ENCODE results near the gene LRRC7. TPM values are rescaled to one million over a fixed set of nuclear protein-coding genes. Genes with fewer than 3 reads are reported as not detected.

Gene LRRC7
- total and polyA plus RNA-seq, 2 of the 13 experiments (the other 11 are each of a cell fraction or from before 2014, with no cell fraction given) = not detected

DNA sequence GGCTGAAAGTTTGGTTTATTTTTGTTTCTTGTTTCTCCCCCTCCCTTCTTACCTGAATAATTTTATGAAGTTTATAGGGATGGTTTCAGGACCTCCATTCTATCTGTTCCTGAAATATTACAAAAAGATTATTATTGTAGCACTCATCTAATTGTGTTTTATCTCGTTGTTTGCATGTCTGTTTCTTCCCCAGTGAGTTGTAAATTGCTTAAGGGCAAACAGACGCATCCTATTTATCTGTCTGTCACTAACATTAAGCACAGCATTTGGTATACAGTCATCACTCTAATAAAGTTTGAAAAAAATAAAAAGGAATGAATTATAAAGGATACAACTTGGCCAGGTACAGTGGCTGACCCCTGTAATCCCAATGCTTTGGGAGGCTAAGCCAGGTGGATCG, 123.5 kb downstream of the LRRC7 start:
- Histone ChIP-seq H3K9me3 (ENCODE audit: low read length) (no peaks in the 10 kb centered on the region; the same call in 1 of the 2 replicates), H3K4me2 (ENCODE audit: low read depth, low read length) (no peak overlapping the region), H4K20me1 (ENCODE audit: insufficient read depth, low read length) (no peaks in the 10 kb centered on the region), H3K4me3 (replicated peaks in 1 of 3; ENCODE audit: insufficient read depth in 1 of 3, low read depth in 2 of 3, low read length in 3 of 3) (no peak overlapping the region), H3K27me3 (ENCODE audit: control insufficient read depth in 1 of 2, insufficient read depth in 2 of 2, low read length in 2 of 2) (no peaks in the 10 kb centered on the region), H3K79me2 (ENCODE audit: insufficient read depth, low read length) (no peaks in the 10 kb centered on the region), H3K27ac (ENCODE audit: extremely low read length, insufficient read depth, low read length) (no peak overlapping the region), H3K9ac (ENCODE audit: insufficient read depth, low read depth, low read length) (no peak overlapping the region), H2AFZ (ENCODE audit: low read length) (no peak overlapping the region), H3K36me3 (replicated peaks in 1 of 2; ENCODE audit: control insufficient read depth in 1 of 2, insufficient read depth in 2 of 2, low read length in 2 of 2) (no peaks in the 10 kb centered on the region), H3K4me1 (ENCODE audit: insufficient read depth, low read length) (no peaks in the 10 kb centered on the region)
- intact Hi-C loops (cut with micrococcal nuclease; ENCODE audit: unreplicated experiment) (no loop called here), in situ Hi-C loops (cut with HindIII; ENCODE audit: extremely low pct_ligation_motif_present, low pct_unique_long_range_greater_than_20kb) (no loop called here)
- no peak for DNase-seq (ENCODE audit: low spot score)
- ATAC-seq = no peak
- no TSS peak for BruUV-seq (replicated peaks)
- WGBS (ENCODE audit: low lambda C conversion rate) = 4% methylated on average over 3 of the region's 3 CpGs
- FAIRE-seq = no peak
- ChIA-PET CTCF (ENCODE audit: low intra/inter-chr PET ratio, low total read pairs) (no interaction called here), POLR2A (no interaction called here)
- TF ChIP-seq, protein P1, sequence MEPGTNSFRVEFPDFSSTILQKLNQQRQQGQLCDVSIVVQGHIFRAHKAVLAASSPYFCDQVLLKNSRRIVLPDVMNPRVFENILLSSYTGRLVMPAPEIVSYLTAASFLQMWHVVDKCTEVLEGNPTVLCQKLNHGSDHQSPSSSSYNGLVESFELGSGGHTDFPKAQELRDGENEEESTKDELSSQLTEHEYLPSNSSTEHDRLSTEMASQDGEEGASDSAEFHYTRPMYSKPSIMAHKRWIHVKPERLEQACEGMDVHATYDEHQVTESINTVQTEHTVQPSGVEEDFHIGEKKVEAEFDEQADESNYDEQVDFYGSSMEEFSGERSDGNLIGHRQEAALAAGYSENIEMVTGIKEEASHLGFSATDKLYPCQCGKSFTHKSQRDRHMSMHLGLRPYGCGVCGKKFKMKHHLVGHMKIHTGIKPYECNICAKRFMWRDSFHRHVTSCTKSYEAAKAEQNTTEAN (CRISPR knock-in tag; conservative IDR thresholded peaks at IDR 0.05) = no peak
- TF ChIP-seq RXRB (CRISPR knock-in tag; IDR thresholded peaks at IDR 0.05; ENCODE audit: borderline replicate concordance) (no peak), SIX4 (CRISPR knock-in tag; IDR thresholded peaks at IDR 0.05) (no peak), MAZ (IDR thresholded peaks at IDR 0.05; ENCODE audit: borderline replicate concordance, low read depth, low read length) (no peak), MAZ (CRISPR knock-in tag; IDR thresholded peaks at IDR 0.05; ENCODE audit: low read depth) (no peak), MIER3 (CRISPR knock-in tag; IDR thresholded peaks at IDR 0.05; ENCODE audit: borderline replicate concordance) (no peak), ZNF747 (CRISPR knock-in tag; IDR thresholded peaks at IDR 0.05; ENCODE audit: borderline replicate concordance) (no peak), DMAP1 (CRISPR knock-in tag; IDR thresholded peaks at IDR 0.05) (no peak), ZNF333 (CRISPR knock-in tag; IDR thresholded peaks at IDR 0.05; ENCODE audit: borderline replicate concordance) (no peak), SIX1 (CRISPR knock-in tag; IDR thresholded peaks at IDR 0.05; ENCODE audit: borderline replicate concordance) (no peak), MATR3 (CRISPR knock-in tag; IDR thresholded peaks at IDR 0.05) (no peak), ZIK1 (CRISPR knock-in tag; IDR thresholded peaks at IDR 0.05; ENCODE audit: borderline replicate concordance, low read depth) (no peak), ZMYM3 (CRISPR knock-in tag; IDR thresholded peaks at IDR 0.05) (no peak), HMG20B (CRISPR knock-in tag; conservative IDR thresholded peaks at IDR 0.05) (no peak), MTA1 (CRISPR knock-in tag; IDR thresholded peaks at IDR 0.05; ENCODE audit: borderline replicate concordance) (no peak), ZNF34 (CRISPR knock-in tag; IDR thresholded peaks at IDR 0.05; ENCODE audit: borderline replicate concordance) (no peak), SSRP1 (CRISPR knock-in tag; IDR thresholded peaks at IDR 0.05) (no peak), MLLT10 (CRISPR knock-in tag; IDR thresholded peaks at IDR 0.05) (no peak)
- TF ChIP-seq, protein P2, sequence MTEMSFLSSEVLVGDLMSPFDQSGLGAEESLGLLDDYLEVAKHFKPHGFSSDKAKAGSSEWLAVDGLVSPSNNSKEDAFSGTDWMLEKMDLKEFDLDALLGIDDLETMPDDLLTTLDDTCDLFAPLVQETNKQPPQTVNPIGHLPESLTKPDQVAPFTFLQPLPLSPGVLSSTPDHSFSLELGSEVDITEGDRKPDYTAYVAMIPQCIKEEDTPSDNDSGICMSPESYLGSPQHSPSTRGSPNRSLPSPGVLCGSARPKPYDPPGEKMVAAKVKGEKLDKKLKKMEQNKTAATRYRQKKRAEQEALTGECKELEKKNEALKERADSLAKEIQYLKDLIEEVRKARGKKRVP (CRISPR knock-in tag; IDR thresholded peaks at IDR 0.05) = no peak
- TF ChIP-seq, protein P3, sequence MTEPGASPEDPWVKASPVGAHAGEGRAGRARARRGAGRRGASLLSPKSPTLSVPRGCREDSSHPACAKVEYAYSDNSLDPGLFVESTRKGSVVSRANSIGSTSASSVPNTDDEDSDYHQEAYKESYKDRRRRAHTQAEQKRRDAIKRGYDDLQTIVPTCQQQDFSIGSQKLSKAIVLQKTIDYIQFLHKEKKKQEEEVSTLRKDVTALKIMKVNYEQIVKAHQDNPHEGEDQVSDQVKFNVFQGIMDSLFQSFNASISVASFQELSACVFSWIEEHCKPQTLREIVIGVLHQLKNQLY (CRISPR knock-in tag; IDR thresholded peaks at IDR 0.05) = no peak

Measured in HepG2 (cell line).